ENCODE measurements around the gene ATG101.

ATG101 gene

GRCh38 chr12:52085682-52086180 is 16.0 kb downstream of the ATG101 start:
- no peak for TF ChIP-seq FOXP2 (optimal IDR thresholded peaks at IDR 0.05; ENCODE audit: borderline replicate concordance, extremely low read depth, extremely low read length, insufficient read depth)
- no peak for TF ChIP-seq POLR2AphosphoS5 (IDR thresholded peaks at IDR 0.05; ENCODE audit: low read depth, low read length)
- TF ChIP-seq SIN3A (IDR thresholded peaks at IDR 0.05; ENCODE audit: borderline replicate concordance, insufficient read depth, low read length), result no peak
- no peak for TF ChIP-seq TAF1 (IDR thresholded peaks at IDR 0.05; ENCODE audit: borderline replicate concordance, insufficient read depth, low read length)
- TF ChIP-seq, protein P1, sequence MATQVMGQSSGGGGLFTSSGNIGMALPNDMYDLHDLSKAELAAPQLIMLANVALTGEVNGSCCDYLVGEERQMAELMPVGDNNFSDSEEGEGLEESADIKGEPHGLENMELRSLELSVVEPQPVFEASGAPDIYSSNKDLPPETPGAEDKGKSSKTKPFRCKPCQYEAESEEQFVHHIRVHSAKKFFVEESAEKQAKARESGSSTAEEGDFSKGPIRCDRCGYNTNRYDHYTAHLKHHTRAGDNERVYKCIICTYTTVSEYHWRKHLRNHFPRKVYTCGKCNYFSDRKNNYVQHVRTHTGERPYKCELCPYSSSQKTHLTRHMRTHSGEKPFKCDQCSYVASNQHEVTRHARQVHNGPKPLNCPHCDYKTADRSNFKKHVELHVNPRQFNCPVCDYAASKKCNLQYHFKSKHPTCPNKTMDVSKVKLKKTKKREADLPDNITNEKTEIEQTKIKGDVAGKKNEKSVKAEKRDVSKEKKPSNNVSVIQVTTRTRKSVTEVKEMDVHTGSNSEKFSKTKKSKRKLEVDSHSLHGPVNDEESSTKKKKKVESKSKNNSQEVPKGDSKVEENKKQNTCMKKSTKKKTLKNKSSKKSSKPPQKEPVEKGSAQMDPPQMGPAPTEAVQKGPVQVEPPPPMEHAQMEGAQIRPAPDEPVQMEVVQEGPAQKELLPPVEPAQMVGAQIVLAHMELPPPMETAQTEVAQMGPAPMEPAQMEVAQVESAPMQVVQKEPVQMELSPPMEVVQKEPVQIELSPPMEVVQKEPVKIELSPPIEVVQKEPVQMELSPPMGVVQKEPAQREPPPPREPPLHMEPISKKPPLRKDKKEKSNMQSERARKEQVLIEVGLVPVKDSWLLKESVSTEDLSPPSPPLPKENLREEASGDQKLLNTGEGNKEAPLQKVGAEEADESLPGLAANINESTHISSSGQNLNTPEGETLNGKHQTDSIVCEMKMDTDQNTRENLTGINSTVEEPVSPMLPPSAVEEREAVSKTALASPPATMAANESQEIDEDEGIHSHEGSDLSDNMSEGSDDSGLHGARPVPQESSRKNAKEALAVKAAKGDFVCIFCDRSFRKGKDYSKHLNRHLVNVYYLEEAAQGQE (IDR thresholded peaks at IDR 0.05; ENCODE audit: insufficient read depth in 1 of 2, low read depth in 2 of 2, low read length in 2 of 2), result no peak

DNA sequence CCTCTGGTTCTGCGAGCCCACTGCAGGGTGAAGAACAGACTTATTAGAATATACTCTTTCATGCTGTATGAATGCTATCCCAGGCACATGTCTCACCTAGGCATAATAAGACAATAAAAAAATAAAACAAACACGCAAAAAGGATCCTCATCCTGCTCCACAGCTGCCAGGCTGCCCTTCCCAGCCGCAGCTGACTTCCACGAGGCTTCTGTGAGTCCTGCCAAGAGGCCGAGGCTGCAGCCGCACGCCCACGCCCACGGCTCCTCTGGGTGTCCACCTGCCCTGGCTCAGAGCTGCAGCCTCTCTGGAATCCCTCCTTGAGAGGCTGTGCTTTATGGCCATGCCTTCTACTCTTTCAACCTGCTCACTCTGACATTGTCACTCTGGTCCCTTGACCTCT is 16.6 kb downstream of the ATG101 start:
- TF ChIP-seq, protein P1 (IDR thresholded peaks at IDR 0.05; ENCODE audit: insufficient read depth in 1 of 2, low read depth in 2 of 2, low read length in 2 of 2), result no peak
- no peak for TF ChIP-seq FOXP2 (optimal IDR thresholded peaks at IDR 0.05; ENCODE audit: borderline replicate concordance, extremely low read depth, extremely low read length, insufficient read depth)
- no peak for TF ChIP-seq SIN3A (IDR thresholded peaks at IDR 0.05; ENCODE audit: borderline replicate concordance, insufficient read depth, low read length)
- no peak for TF ChIP-seq TAF1 (IDR thresholded peaks at IDR 0.05; ENCODE audit: borderline replicate concordance, insufficient read depth, low read length)
- no peak for TF ChIP-seq POLR2AphosphoS5 (IDR thresholded peaks at IDR 0.05; ENCODE audit: low read depth, low read length)

- TF ChIP-seq TAF1 (IDR thresholded peaks at IDR 0.05; ENCODE audit: borderline replicate concordance, insufficient read depth, low read length), result no peak
- TF ChIP-seq POLR2AphosphoS5 (IDR thresholded peaks at IDR 0.05; ENCODE audit: low read depth, low read length), result no peak
- TF ChIP-seq SIN3A (IDR thresholded peaks at IDR 0.05; ENCODE audit: borderline replicate concordance, insufficient read depth, low read length), result no peak
- TF ChIP-seq, protein P1 (IDR thresholded peaks at IDR 0.05; ENCODE audit: insufficient read depth in 1 of 2, low read depth in 2 of 2, low read length in 2 of 2), result no peak
- TF ChIP-seq FOXP2 (optimal IDR thresholded peaks at IDR 0.05; ENCODE audit: borderline replicate concordance, extremely low read depth, extremely low read length, insufficient read depth), result no peak
These were observed 17.4 kb downstream of the ATG101 start for GRCh38 chr12:52086944-52087835.

DNA sequence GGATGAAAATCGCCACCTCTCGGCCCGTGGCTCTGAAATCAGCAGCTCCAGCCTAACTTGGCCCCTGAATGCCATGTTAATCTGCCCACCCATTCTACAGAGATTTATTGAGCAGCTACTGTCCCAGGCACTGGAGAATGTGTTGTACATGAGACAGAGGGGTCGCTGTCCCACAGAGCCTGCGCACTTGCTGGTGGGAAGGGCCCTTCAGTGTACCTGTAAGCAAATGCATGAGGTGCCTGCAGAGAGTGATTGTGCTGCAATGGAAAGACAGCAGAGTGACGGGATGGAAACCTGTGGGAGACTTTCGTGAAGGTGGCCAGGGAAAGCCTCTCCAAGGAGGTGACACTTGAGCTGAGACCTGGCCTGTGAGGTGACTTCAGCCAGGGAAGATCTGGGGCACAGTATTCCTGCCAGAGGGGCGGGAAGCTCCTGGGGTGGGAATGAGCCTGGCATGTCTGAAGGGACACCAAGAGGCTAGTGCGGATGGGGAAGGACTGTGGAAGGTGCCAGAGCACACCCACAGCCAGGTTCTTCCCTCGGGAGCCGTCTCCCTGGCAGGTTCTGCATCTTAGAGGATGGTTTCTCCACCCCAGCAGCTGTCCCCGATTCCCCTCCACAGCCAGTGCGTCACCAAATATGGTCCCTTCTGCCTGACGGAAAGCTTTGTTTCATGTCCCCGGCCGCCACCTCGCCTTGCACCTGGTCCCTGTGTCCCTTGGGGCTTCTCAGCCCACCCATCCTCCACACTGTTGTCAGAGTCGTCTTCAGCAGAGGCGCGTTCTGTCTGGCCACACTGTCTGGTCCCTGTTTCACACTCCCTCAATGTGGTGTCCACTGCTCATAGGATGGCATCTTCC is 18.4 kb downstream of the ATG101 start:
- TF ChIP-seq, protein P1 (IDR thresholded peaks at IDR 0.05; ENCODE audit: insufficient read depth in 1 of 2, low read depth in 2 of 2, low read length in 2 of 2), result no peak
- no peak for TF ChIP-seq SIN3A (IDR thresholded peaks at IDR 0.05; ENCODE audit: borderline replicate concordance, insufficient read depth, low read length)
- no peak for TF ChIP-seq FOXP2 (optimal IDR thresholded peaks at IDR 0.05; ENCODE audit: borderline replicate concordance, extremely low read depth, extremely low read length, insufficient read depth)
- no peak for TF ChIP-seq POLR2AphosphoS5 (IDR thresholded peaks at IDR 0.05; ENCODE audit: low read depth, low read length)
- TF ChIP-seq TAF1 (IDR thresholded peaks at IDR 0.05; ENCODE audit: borderline replicate concordance, insufficient read depth, low read length), result no peak
